Activated CD8-positive, alpha-beta T cell treated with anti-CD3 and anti-CD28 coated beads for 36 hours (primary cell): ENCODE measurements around the gene OSBPL7. TPM values are rescaled to one million over a fixed set of nuclear protein-coding genes. Genes with fewer than 3 reads are reported as not detected.

ENCODE experiments used
- ATAC-seq: fragments of 200-7000 bp; cut with Tn5 transposase; one replicate; pipeline ENCODE4 v1.10.0; 2021; ENCODE audit warnings: mild to moderate bottlenecking, moderate library complexity
- CTCF ChIA-PET: fragments of 350-600 bp; sonication (Branson Sonifier 250); formaldehyde crosslinking; loops from one replicate; lab custom pipeline; 2021; ENCODE audit warnings: antibody characterized with exemption; lab: Charles Lee
- POLR2A ChIA-PET: fragments of 350-600 bp; sonication (Branson Sonifier 250); formaldehyde crosslinking; loops from one replicate; lab custom pipeline; 2021; ENCODE audit warnings: antibody characterized with exemption; lab: Charles Lee
- DNase-seq: peaks from one replicate; pipeline ENCODE4 v3.0.0-alpha.2; 2020
- H3K27ac Mint-ChIP-seq: one replicate; pipeline ENCODE4 v1.8.0; 2021; ENCODE audit warnings: mild to moderate bottlenecking, mixed read lengths
- H3K27me3 Mint-ChIP-seq: one replicate; pipeline ENCODE4 v1.8.0; 2021; ENCODE audit warnings: mixed read lengths
- H3K36me3 Mint-ChIP-seq: one replicate; pipeline ENCODE4 v1.8.0; 2021; ENCODE audit warnings: low read depth, mixed read lengths
- H3K4me1 Mint-ChIP-seq: one replicate; pipeline ENCODE4 v1.8.0; 2021; ENCODE audit warnings: low read depth, mixed read lengths
- H3K4me3 Mint-ChIP-seq: one replicate; pipeline ENCODE4 v1.8.0; 2021; ENCODE audit warnings: mild to moderate bottlenecking, moderate library complexity, mixed read lengths
- H3K9me3 Mint-ChIP-seq: one replicate; pipeline ENCODE4 v1.8.0; 2021; ENCODE audit warnings: mixed read lengths
- intact Hi-C: fragments of 100-400 bp; cut with micrococcal nuclease; formaldehyde crosslinking; loops from one replicate; pipeline ENCODE4 v1.10.0; 2022
- total RNA-seq, 2 experiments: library from RNA; stranded (reverse); gene quantifications; one replicate each; pipeline ENCODE4 v1.2.3, GENCODE V29; 2021
- TF ChIP-seq, protein P1 (sequence below): fragments of 200-600 bp; IDR thresholded peaks from one replicate; pipeline ENCODE4 v1.8.0; 2022; ENCODE audit warnings: antibody characterized with exemption, mild to moderate bottlenecking

Gene OSBPL7, protein sequence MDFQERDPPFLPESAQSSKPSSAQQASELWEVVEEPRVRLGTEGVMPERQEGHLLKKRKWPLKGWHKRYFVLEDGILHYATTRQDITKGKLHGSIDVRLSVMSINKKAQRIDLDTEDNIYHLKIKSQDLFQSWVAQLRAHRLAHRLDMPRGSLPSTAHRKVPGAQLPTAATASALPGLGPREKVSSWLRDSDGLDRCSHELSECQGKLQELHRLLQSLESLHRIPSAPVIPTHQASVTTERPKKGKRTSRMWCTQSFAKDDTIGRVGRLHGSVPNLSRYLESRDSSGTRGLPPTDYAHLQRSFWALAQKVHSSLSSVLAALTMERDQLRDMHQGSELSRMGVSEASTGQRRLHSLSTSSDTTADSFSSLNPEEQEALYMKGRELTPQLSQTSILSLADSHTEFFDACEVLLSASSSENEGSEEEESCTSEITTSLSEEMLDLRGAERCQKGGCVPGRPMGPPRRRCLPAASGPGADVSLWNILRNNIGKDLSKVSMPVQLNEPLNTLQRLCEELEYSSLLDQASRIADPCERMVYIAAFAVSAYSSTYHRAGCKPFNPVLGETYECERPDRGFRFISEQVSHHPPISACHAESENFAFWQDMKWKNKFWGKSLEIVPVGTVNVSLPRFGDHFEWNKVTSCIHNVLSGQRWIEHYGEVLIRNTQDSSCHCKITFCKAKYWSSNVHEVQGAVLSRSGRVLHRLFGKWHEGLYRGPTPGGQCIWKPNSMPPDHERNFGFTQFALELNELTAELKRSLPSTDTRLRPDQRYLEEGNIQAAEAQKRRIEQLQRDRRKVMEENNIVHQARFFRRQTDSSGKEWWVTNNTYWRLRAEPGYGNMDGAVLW
- 10 to 100 TPM; 18.0 to 19.8 TPM for total RNA-seq

- ATAC-seq (peak; percentile 99), DNase-seq (peak; percentile 86)
- Mint-ChIP-seq H3K4me3 (peak within 1 kb of the TSS; percentile 94), H3K27ac (peak within 1 kb of the TSS; percentile 84), H3K27me3 (no peaks in the 10 kb centered on the region), H3K9me3 (no peaks in the 10 kb centered on the region), H3K4me1 (peaks cover 22% of the 10 kb centered on the region), H3K36me3 (peaks cover 21% of the 10 kb centered on the region)
- ChIA-PET CTCF (interaction anchor here (0.8 to 2.3 kb wide), 8 partner anchors 9 to 214 kb away, joined by 3 to 7 read pairs (median 4); partner anchors contain the start of genes LRRC46, MRPL10 and SCRN2), POLR2A (interaction anchor here (1.4 to 1.9 kb wide), 2 partner anchors 9 to 83 kb away, joined by 4 to 9 read pairs; partner anchors contain the start of genes LRRC46 and MRPL10)
- intact Hi-C loops, result no loop called here
- TF ChIP-seq, protein P1, sequence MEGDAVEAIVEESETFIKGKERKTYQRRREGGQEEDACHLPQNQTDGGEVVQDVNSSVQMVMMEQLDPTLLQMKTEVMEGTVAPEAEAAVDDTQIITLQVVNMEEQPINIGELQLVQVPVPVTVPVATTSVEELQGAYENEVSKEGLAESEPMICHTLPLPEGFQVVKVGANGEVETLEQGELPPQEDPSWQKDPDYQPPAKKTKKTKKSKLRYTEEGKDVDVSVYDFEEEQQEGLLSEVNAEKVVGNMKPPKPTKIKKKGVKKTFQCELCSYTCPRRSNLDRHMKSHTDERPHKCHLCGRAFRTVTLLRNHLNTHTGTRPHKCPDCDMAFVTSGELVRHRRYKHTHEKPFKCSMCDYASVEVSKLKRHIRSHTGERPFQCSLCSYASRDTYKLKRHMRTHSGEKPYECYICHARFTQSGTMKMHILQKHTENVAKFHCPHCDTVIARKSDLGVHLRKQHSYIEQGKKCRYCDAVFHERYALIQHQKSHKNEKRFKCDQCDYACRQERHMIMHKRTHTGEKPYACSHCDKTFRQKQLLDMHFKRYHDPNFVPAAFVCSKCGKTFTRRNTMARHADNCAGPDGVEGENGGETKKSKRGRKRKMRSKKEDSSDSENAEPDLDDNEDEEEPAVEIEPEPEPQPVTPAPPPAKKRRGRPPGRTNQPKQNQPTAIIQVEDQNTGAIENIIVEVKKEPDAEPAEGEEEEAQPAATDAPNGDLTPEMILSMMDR, result no peak
These were observed at the start of gene OSBPL7 for GRCh38 chr17:47821424-47822391. Gene OSBPL7 (minus strand): TSS chr17:47821794. CDS start chr17:47820278, 1,516 bp downstream.

GRCh38 chr17:47871048-47871447 lies 49.5 kb upstream of the OSBPL7 start:
- Mint-ChIP-seq H3K4me1 (no peaks in the 10 kb centered on the region), H3K4me3 (no peak overlapping the region), H3K27ac (no peak overlapping the region), H3K27me3 (peaks cover 36% of the 10 kb centered on the region), H3K36me3 (no peaks in the 10 kb centered on the region), H3K9me3 (no peaks in the 10 kb centered on the region)
- CTCF ChIA-PET, result interaction anchor here (1.7 to 2.8 kb wide), 2 partner anchors 19 to 30 kb away, joined by 3 to 18 read pairs; partner anchors contain the start of gene SCRN2
- POLR2A ChIA-PET, result interaction anchor here (0.8 to 1.2 kb wide), 2 partner anchors 24 to 25 kb away, joined by 3 to 4 read pairs; no protein-coding TSS in a partner anchor
- no peak for ATAC-seq
- DNase-seq, result no peak
- TF ChIP-seq, protein P1, result no peak
- intact Hi-C loops, result no loop called here

- POLR2A ChIA-PET, result interaction anchor here (0.8 kb wide), 1 partner anchor 26 kb away, joined by 3 read pairs; no protein-coding TSS in a partner anchor
- Mint-ChIP-seq H3K4me1 (peaks cover under 1% of the 10 kb centered on the region), H3K27me3 (peaks cover 28% of the 10 kb centered on the region), H3K27ac (no peak overlapping the region), H3K9me3 (no peaks in the 10 kb centered on the region), H3K4me3 (no peak overlapping the region), H3K36me3 (no peaks in the 10 kb centered on the region)
- TF ChIP-seq, protein P1, result no peak
- intact Hi-C loops, result no loop called here
- no peak for DNase-seq
- CTCF ChIA-PET, result interaction anchor here (0.8 to 2.8 kb wide), 3 partner anchors 20 to 92 kb away, joined by 3 to 18 read pairs (median 3); no protein-coding TSS in a partner anchor
- no peak for ATAC-seq
These were observed 48.5 kb upstream of the OSBPL7 start for GRCh38 chr17:47870056-47870455.

GRCh38 chr17:47869114-47869513 lies 47.5 kb upstream of the OSBPL7 start:
- intact Hi-C loops, result no loop called here
- POLR2A ChIA-PET, result interaction anchor here (0.8 kb wide), 1 partner anchor 16 kb away, joined by 3 read pairs; no protein-coding TSS in a partner anchor

More at GRCh38 chr17:47869114-47869513, 47.5 kb upstream of the OSBPL7 start:
- ATAC-seq, result no peak
- Mint-ChIP-seq H3K4me3 (no peak overlapping the region), H3K36me3 (no peaks in the 10 kb centered on the region), H3K27me3 (peaks cover 27% of the 10 kb centered on the region), H3K4me1 (peaks cover 6% of the 10 kb centered on the region), H3K9me3 (no peaks in the 10 kb centered on the region), H3K27ac (no peak overlapping the region)
- CTCF ChIA-PET, result interaction anchor here (0.7 kb wide), 1 partner anchor 21 kb away, joined by 3 read pairs; no protein-coding TSS in a partner anchor
- no peak for DNase-seq
- TF ChIP-seq, protein P1, result no peak
